GM19438 (cell line): Measurements from ENCODE around the gene BAZ2B.
"Not testable (repeated sequence)": the region's sequence is repeated elsewhere in the genome, so short reads cannot be mapped to it uniquely, and the experiment has no call there.

Source experiments
- ATAC-seq: cut with Tn5 transposase; IDR thresholded peaks from one replicate; pipeline ENCODE4 v1.9.1; 2021; ENCODE audit warnings: low read depth; ENCODE audit not compliant: unreplicated experiment

Gene BAZ2B

GRCh38 chr2:159545085-159545484 is 71.3 kb downstream of the BAZ2B start:
- ATAC-seq, result no peak

- no peak for ATAC-seq
Observed at GRCh38 chr2:159542101-159542500, 74.2 kb downstream of the BAZ2B start.

- no peak for ATAC-seq
Observed at GRCh38 chr2:159539701-159540100, 76.6 kb downstream of the BAZ2B start.

GRCh38 chr2:159538801-159539200 is 77.5 kb downstream of the BAZ2B start:
- ATAC-seq, result no peak

GRCh38 chr2:159535261-159535660 is 81.1 kb downstream of the BAZ2B start:
- ATAC-seq, result not testable (repeated sequence)

- no peak for ATAC-seq
Observed at GRCh38 chr2:159531475-159531874, 84.9 kb downstream of the BAZ2B start.

GRCh38 chr2:159526433-159526832 is 89.9 kb downstream of the BAZ2B start:
- ATAC-seq, result no peak

GRCh38 chr2:159525012-159525411 is 91.3 kb downstream of the BAZ2B start:
- ATAC-seq, result no peak

GRCh38 chr2:159521272-159521671 is 95.1 kb downstream of the BAZ2B start:
- ATAC-seq, result no peak

- no peak for ATAC-seq
Observed at GRCh38 chr2:159518321-159519005, 97.9 kb downstream of the BAZ2B start.

GRCh38 chr2:159516241-159516758 is 100.0 kb downstream of the BAZ2B start:
- ATAC-seq, result peak; percentile 90

GRCh38 chr2:159515441-159515840 is 100.9 kb downstream of the BAZ2B start:
- ATAC-seq, result no peak

- no peak for ATAC-seq
Observed at GRCh38 chr2:159513745-159514144, 102.6 kb downstream of the BAZ2B start.

GRCh38 chr2:159508140-159508539 is 108.2 kb downstream of the BAZ2B start:
- ATAC-seq, result no peak

GRCh38 chr2:159506764-159507440 is 109.4 kb downstream of the BAZ2B start:
- no peak for ATAC-seq

- ATAC-seq, result no peak
Observed at GRCh38 chr2:159506202-159506601, 110.1 kb downstream of the BAZ2B start.

GRCh38 chr2:159505196-159505595 is 111.2 kb downstream of the BAZ2B start:
- ATAC-seq, result no peak

GRCh38 chr2:159501743-159502142 is 114.6 kb downstream of the BAZ2B start:
- no peak for ATAC-seq

GRCh38 chr2:159497847-159498246 is 118.5 kb downstream of the BAZ2B start:
- no peak for ATAC-seq

- no peak for ATAC-seq
Observed at GRCh38 chr2:159497256-159497655, 119.1 kb downstream of the BAZ2B start.

GRCh38 chr2:159489476-159489875 is 126.9 kb downstream of the BAZ2B start:
- no peak for ATAC-seq

- ATAC-seq, result no peak
Observed at GRCh38 chr2:159484532-159484931, 131.8 kb downstream of the BAZ2B start.
